ENCODE results near the gene E2F7. TPM values are rescaled to one million over a fixed set of nuclear protein-coding genes. Genes with fewer than 3 reads are reported as not detected.

E2F7 gene
- total RNA-seq, 1 experiment from 2014 or later, result 28.4 TPM

GRCh38 chr12:77082021-77082420, 16.7 kb upstream of the E2F7 start:
- TF ChIP-seq ZNF416 (CRISPR knock-in tag; IDR thresholded peaks at IDR 0.05) (no peak), IRF2 (CRISPR knock-in tag; IDR thresholded peaks at IDR 0.05; ENCODE audit: borderline replicate concordance, low read depth) (no peak), TEAD1 (CRISPR knock-in tag; IDR thresholded peaks at IDR 0.05) (no peak), SMAD3 (CRISPR knock-in tag; IDR thresholded peaks at IDR 0.05; ENCODE audit: borderline replicate concordance) (no peak), ATF3 (CRISPR knock-in tag; conservative IDR thresholded peaks at IDR 0.05) (no peak), E2F4 (CRISPR knock-in tag; IDR thresholded peaks at IDR 0.05; ENCODE audit: borderline replicate concordance, low read depth) (no peak), IRF1 (CRISPR knock-in tag; IDR thresholded peaks at IDR 0.05) (no peak), AFF4 (CRISPR knock-in tag; IDR thresholded peaks at IDR 0.05; ENCODE audit: borderline replicate concordance) (no peak), ZBTB43 (CRISPR knock-in tag; IDR thresholded peaks at IDR 0.05) (no peak), GABPB1 (CRISPR knock-in tag; IDR thresholded peaks at IDR 0.05) (no peak), ZMAT4 (CRISPR knock-in tag; IDR thresholded peaks at IDR 0.05) (no peak), NFYB (CRISPR knock-in tag; conservative IDR thresholded peaks at IDR 0.05; ENCODE audit: low read depth) (no peak), ZNF317 (CRISPR knock-in tag; IDR thresholded peaks at IDR 0.05; ENCODE audit: borderline replicate concordance, low read depth) (no peak), JAZF1 (CRISPR knock-in tag; IDR thresholded peaks at IDR 0.05) (no peak), CDX4 (CRISPR knock-in tag; IDR thresholded peaks at IDR 0.05; ENCODE audit: borderline replicate concordance) (no peak), PRRX2 (CRISPR knock-in tag; IDR thresholded peaks at IDR 0.05) (no peak), FOXJ3 (CRISPR knock-in tag; IDR thresholded peaks at IDR 0.05; ENCODE audit: borderline replicate concordance) (no peak), ZNF423 (CRISPR knock-in tag; IDR thresholded peaks at IDR 0.05) (no peak), TEAD4 (CRISPR knock-in tag; IDR thresholded peaks at IDR 0.05) (no peak)
- POLR2A ChIA-PET, result no interaction called here
- ATAC-seq (no peak), DNase-seq (ENCODE audit: low spot score) (no peak)
- CTCF ChIA-PET, result no interaction called here
- H3K27ac Mint-ChIP-seq, result no peak overlapping the region
- peaks cover 3% of the 10 kb centered on the region; the same call in 1 of the 2 replicates for H3K9me3 Mint-ChIP-seq
- no peaks in the 10 kb centered on the region for H3K27me3 Mint-ChIP-seq (ENCODE audit: low read depth)
- no peaks in the 10 kb centered on the region for H3K36me3 Mint-ChIP-seq
- H3K4me1 Mint-ChIP-seq, result peaks cover 6% of the 10 kb centered on the region; the same call in 1 of the 2 replicates
- no peak overlapping the region for H3K4me3 Mint-ChIP-seq
